Measurements from ENCODE around the gene KMO.
A peak's percentile ranks its signal among the peaks of the same experiment; 100 is the strongest.

Gene KMO

GRCh38 chr1:241630476-241630875, 98.3 kb downstream of the KMO start:
- no peak for DNase-seq (ENCODE audit: low spot score)

GRCh38 chr1:241630899-241631298, 98.7 kb downstream of the KMO start:
- DNase-seq (ENCODE audit: low spot score): no peak

GRCh38 chr1:241631674-241632073, 99.5 kb downstream of the KMO start:
- no peak for DNase-seq (ENCODE audit: low spot score)

GRCh38 chr1:241632987-241633386, 100.8 kb downstream of the KMO start:
- DNase-seq (ENCODE audit: low spot score): no peak

DNA sequence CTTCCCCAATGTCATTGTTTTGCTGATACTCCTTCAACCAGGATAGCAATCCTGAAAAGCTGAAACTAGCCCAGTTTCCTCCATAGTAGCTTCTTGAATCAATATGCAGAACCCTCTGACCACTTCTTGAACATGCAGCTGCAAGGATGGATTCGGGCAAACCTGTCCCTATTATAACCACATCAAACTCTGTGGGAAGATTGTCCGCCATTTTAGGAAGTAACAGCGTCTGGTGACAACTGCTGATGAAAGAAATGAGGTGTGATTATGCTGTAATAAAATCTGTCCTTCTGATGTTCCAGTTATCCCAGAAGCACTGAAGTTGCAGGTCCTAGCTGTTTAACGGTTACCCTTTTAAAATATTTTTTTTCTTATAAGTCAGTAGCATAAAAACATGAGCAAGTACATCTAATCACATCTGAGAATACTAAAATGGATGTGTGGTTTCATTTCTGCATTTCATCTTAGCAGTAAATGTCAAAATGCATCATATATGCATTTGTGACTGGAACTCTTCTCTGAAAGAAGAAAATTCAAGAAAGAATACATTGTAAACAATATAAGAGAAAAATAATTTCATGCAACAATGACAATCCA, 103.5 kb downstream of the KMO start:
- no peak for DNase-seq (ENCODE audit: low spot score)

DNA sequence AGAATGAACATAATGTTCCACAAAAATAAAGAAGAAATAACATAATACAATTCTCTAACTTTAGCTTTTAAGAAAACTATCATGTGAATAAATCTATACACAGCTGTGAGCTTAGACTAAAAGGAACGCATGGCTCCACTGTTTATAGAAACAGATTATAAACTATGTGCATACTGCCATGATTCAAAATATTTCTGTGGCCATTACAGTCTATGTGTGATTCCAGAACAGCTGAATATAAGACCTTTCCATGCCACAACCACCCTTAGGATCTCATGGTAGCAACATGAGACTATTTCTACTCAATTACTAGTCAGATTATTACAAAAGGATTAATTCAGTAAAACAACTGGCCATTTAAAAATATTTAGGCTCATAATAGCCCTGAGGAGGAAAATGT, 104.1 kb downstream of the KMO start:
- no peak for DNase-seq (ENCODE audit: low spot score)

- peak; percentile 10 for DNase-seq (ENCODE audit: low spot score)
These were observed 104.9 kb downstream of the KMO start for GRCh38 chr1:241637046-241637590.

DNA sequence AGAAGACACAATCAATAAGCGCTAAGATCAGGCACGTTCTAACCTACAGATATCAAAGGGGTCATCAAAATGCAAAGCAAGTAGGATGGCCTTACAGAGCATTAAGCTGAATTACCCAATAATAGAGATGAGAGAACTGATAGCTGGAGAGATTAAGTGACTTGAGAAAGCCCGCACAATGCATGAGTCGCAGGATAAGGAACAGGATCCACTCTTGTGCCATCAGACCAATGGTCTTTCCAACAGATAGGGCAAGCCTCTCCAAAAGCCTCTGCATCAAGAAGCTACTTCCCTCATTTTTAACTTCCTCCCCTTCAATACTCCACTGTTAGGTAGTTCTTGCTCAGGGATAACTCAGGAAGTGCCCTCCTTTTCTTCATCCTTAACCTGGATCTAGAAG, 105.4 kb downstream of the KMO start:
- DNase-seq (ENCODE audit: low spot score): no peak

DNA sequence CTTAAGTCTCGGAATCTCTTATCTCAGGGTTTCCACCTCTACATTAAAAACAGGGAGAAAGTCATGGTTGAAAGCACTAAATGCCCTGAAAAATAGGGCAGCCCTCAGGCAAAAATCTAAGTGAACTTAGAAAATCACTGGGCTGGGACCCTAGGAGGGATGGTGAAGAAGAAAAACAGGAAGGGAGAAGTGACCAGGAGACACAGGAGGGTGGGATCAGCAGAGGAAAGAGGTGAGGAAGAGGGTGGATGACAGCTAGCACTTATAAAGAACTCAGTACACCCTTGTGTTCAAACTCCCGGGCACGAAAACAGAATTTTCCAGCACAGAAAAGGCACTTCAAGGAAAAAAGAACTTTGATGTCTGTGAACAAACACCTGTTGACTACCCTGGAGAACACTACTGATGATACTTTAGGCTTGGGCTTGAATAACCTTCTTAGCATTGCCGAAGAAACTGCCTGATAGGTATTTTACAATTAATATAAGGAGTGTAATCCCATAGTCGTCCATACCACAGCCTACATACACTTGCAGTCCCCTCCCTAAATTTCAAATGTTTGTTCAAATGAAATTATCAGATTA, 106.0 kb downstream of the KMO start:
- DNase-seq (ENCODE audit: low spot score): no peak

- no peak for DNase-seq (ENCODE audit: low spot score)
These were observed 106.9 kb downstream of the KMO start for GRCh38 chr1:241638909-241639622.

DNA sequence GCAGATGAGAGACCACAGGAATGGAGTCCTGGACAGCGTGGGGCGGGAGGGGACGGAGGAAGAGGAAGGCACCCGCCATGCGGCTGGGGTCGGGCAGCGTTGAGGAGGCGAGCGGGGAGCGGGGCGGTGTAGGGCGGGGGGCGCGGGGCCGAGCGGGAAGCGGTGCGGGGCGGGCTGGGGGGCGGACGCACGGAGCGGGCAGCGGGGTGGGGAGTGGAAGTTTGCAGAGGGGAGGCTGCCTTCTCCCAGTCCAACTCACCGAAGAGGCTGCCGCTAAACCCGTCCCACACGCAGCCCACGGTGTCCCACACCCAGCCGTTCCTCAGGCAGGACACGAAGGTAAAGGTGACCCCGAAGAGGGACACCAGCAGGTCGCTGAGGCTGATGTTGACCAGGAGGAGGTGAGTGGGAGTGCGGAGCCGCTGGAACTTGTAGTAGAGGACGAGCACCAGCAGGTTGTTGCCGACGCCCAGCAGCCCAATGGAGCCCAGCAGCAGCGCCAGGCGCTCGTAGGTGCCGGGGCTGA, 107.5 kb downstream of the KMO start:
- DNase-seq (ENCODE audit: low spot score): peak; percentile 57

- DNase-seq (ENCODE audit: low spot score): peak; percentile 99
These were observed 108.1 kb downstream of the KMO start, which contains the start of the genes CHML and OPN3 for GRCh38 chr1:241640149-241640866. TSS of gene CHML (minus strand) at chr1:241640369. CDS start at chr1:241635766, 4,603 bp downstream. TSS of gene OPN3 (minus strand) at chr1:241640369. CDS start at chr1:241640254, 115 bp downstream.

DNA sequence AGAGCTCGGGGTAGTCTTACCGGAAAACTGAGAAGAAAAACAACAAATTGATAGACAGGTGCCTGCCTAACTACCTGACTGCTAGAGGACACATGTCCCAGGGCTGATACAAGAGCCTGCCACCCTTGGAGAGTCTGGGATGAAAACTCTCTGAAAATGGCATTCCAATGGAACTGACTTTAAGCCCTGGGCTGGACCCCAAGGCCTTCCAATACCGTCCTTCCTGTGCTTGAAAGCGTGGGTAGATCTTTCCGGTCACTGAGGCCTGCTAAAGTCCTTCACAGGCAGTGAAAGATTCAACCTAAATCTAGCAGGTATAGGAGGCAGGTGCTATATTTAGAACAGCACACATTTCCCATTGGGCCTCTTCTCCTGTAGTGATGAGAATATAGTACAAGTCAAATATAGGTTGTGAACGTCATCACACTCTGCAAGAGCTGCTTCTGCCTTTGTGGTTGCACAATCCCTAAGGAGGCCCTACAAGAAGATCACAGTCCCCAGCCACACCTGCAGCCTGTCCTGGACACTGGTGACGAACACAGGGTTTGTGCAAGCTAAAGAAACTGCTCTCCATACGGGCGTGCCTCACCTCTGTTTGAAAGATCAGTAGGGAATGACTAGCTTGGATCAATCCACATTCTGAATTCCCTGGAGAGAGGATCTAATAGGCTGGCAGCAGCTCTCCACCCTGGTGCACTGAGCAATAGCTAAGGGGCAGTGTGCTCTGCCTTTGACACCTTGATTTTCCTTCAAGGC, 108.9 kb downstream of the KMO start:
- DNase-seq (ENCODE audit: low spot score): no peak

- no peak for DNase-seq (ENCODE audit: low spot score)
These were observed 109.8 kb downstream of the KMO start for GRCh38 chr1:241641773-241642592.

DNA sequence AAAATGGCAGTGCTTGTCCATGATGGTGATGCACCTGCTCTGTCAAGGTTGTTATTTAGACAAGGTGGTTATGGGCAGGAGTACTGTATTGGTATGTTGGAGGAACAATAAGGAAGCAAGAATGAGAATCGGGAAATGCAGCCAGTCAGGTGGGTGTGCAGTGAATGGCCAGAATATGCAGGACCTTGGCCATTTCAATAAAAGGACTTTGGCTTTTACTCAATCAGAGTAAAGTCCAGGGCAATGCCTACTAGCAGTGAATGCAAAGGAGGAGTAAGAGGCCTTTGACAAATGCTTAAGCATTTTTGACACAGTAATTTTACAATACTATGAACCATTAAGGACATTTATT, 110.4 kb downstream of the KMO start:
- no peak for DNase-seq (ENCODE audit: low spot score)

GRCh38 chr1:241644259-241644658, 112.1 kb downstream of the KMO start:
- DNase-seq (ENCODE audit: low spot score): no peak

GRCh38 chr1:241645199-241645598, 113.0 kb downstream of the KMO start:
- no peak for DNase-seq (ENCODE audit: low spot score)
